Fibroblast of peridontal ligament (primary cell): ENCODE data around the gene MEN1.

Experiments used
- DNase-seq: peaks from one replicate; pipeline ENCODE4 v3.0.0-alpha.2; 2010; ENCODE audit errors: extremely low read depth

Gene MEN1

GRCh38 chr11:64810271-64810890 lies at the start of gene MEN1:
Gene MEN1, minus strand, starts transcription at chr11:64810551. Its CDS starts 442 bp downstream, at chr11:64810109.
- DNase-seq, result peak; percentile 91

- no peak for DNase-seq
Measured at GRCh38 chr11:64859542-64860414, 49.4 kb upstream of the MEN1 start.

GRCh38 chr11:64858467-64859263 lies 48.3 kb upstream of the MEN1 start:
- DNase-seq, result no peak

GRCh38 chr11:64857485-64857884 lies 47.1 kb upstream of the MEN1 start:
- no peak for DNase-seq

GRCh38 chr11:64856382-64857227 lies 46.3 kb upstream of the MEN1 start:
- DNase-seq, result no peak

- DNase-seq, result no peak
Measured at GRCh38 chr11:64855596-64856304, 45.4 kb upstream of the MEN1 start.

- peak; percentile 88 for DNase-seq
Measured at GRCh38 chr11:64854534-64855502, 44.5 kb upstream of the MEN1 start.

- no peak for DNase-seq
Measured at GRCh38 chr11:64854157-64854533, 43.8 kb upstream of the MEN1 start.

GRCh38 chr11:64853709-64854108 lies 43.4 kb upstream of the MEN1 start:
- DNase-seq, result no peak

- no peak for DNase-seq
Measured at GRCh38 chr11:64852804-64853509, 42.6 kb upstream of the MEN1 start.

- DNase-seq, result no peak
Measured at GRCh38 chr11:64851831-64852351, 41.5 kb upstream of the MEN1 start.

GRCh38 chr11:64850979-64851567 lies 40.7 kb upstream of the MEN1 start:
- peak; percentile 36 for DNase-seq

- peak; percentile 43 for DNase-seq
Measured at GRCh38 chr11:64849598-64850356, 39.4 kb upstream of the MEN1 start.

GRCh38 chr11:64848826-64849597 lies 38.7 kb upstream of the MEN1 start:
- DNase-seq, result no peak

GRCh38 chr11:64848214-64848825 lies 38.0 kb upstream of the MEN1 start:
- no peak for DNase-seq

- DNase-seq, result peak; percentile 86
Measured at GRCh38 chr11:64846998-64847666, 36.8 kb upstream of the MEN1 start.
